Measurements from ENCODE around the gene SPG21.
"Not testable (repeated sequence)": the region's sequence is repeated elsewhere in the genome, so short reads cannot be mapped to it uniquely, and the experiment has no call there.

The SPG21 gene, protein sequence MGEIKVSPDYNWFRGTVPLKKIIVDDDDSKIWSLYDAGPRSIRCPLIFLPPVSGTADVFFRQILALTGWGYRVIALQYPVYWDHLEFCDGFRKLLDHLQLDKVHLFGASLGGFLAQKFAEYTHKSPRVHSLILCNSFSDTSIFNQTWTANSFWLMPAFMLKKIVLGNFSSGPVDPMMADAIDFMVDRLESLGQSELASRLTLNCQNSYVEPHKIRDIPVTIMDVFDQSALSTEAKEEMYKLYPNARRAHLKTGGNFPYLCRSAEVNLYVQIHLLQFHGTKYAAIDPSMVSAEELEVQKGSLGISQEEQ

DNA sequence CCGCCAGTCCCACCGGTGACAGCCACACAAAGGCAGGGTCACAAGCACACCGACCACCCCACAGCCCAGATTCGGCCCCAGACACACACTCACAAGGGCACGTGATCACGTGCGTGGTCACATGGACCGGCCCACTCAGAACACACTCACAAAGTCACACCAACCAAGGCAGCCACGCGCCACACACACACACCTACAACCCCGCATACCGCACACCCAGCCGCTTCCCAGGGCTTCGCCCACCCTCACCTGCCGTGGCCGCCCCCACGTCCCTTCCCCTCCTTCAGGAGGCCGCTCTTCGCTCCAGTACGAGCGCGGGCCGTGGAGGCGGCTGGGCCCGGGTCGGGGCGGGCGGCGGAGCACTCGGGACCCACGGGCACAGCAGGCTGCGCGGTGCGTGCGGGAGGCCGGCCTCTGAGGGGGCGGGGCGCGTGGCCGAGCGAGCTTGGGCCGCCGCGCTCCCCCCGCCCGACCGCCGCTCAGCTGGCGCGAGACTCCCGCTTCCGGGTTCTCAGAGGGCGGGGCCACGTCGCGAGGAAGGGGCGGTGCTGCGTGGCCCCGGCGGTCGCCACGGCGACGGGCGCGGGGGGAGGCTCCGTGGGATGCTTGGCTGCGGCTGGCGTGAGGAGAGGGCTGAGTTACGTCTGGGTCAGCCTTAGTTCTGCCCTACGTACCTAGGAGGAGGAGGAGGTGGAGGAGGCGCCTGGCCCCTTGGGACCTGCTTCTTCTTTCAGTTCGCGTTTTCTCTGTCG, at the start of gene SPG21:
Gene SPG21 (minus strand): TSS at position 499 of the 752 bp plus-strand sequence. CDS start 6,345 bp downstream, outside the sequence.
- peak; percentile 48 for DNase-seq (ENCODE audit: low read depth, low spot score)

DNA sequence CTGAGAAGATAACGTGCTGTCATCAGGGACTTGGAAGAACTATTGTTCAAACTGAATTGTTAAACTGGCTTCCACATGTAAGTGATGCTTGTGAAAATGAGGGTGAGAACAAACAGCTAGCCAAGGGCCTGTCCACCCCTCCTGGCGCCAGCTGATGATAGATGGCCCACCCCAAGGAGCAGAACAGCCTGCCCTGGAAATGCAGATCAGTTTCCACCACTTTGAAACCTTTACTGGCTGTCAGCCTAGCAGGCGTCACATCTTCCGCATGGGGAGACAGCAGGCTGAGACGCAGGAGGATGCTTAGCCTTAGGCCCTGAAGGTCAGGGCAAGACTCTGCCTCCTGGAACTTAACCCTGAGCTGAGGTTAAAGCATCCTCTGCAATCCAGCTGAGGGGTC, 49.1 kb upstream of the SPG21 start:
- DNase-seq (ENCODE audit: low read depth, low spot score), result no peak

DNA sequence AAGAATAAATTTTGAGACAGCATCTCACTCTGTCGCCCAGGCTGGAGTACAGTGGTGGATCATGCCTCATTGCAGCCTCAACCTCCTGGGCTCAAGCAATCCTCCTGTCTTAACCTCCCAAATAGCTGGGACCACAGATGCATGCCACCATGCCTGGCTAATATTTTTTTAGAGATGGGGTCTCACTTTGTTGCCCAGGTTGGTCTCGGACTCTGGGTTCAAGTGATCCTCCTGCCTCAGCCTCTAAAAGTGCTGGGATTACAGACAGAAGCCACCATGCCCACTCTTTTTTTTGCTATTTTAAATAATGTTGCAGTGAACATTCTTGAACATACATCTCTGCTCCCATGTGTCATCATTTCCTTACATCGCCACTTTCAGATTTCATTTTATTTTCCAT, 48.7 kb upstream of the SPG21 start:
- no peak for DNase-seq (ENCODE audit: low read depth, low spot score)

DNA sequence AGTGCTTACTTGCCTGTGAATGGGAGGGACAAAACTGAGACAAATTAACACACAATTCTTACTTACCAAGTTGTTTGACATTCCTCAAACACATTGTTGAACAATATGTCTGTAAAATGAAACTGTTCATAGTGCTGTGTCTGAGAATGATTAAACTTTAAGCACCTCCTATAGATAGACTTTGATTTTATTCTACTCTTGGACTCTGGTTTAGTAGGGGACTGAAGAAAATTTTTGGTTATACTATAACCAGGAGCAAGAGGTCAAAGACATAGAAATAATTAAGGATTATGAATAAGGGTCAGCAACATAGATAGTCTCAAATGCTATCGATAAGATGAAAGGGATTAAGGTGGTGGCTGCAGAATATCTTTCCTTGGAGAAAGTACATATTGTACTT, 47.6 kb upstream of the SPG21 start:
- DNase-seq (ENCODE audit: low read depth, low spot score), result no peak

DNA sequence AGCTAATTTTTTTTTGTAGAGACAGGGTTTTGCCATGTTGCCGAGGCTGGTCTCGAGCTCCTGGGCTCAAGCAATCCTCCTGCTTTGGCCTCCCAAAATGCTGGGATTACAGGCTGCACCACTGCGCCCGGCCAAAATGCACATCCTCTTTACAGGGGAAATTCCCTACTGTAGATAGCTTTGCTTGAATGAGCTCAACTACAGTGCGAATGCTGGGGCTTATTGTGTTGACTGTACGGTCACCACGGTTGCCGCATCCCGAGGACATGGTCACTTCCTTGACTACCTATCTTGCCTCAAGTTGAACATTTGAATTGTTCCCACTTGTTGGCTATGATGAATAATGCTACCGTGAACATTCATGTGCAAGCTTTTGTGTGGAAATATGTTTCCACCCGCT, 45.0 kb upstream of the SPG21 start:
- DNase-seq (ENCODE audit: low read depth, low spot score), result no peak

DNA sequence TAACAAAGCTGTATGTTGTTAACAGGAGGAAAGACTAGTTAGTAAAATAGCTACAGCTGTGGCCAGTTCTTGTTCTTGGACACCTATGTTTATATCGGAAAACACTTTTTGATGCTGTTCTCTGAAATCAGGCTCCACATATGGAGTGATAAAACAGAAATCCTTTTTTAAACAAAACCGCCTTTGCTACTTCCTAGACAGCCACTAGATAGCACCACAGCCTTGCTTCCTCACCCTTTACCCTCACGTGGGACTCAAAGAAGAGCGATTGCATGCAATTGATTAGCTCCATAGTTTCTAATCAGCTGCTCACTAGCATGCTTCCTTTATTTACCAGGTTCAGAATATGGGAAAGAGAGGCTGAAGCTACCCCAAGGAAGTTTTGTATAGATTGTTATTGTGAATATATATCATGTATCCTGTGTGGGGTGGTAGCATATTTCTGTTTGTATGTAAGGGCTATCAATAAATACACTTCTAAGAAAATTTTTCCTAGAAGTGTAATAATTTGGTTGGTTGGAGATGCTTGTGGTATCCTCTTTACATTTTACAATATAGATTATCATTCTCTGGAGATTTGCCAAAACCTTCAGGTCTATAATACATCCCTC, 44.0 kb upstream of the SPG21 start:
- no peak for DNase-seq (ENCODE audit: low read depth, low spot score)

DNA sequence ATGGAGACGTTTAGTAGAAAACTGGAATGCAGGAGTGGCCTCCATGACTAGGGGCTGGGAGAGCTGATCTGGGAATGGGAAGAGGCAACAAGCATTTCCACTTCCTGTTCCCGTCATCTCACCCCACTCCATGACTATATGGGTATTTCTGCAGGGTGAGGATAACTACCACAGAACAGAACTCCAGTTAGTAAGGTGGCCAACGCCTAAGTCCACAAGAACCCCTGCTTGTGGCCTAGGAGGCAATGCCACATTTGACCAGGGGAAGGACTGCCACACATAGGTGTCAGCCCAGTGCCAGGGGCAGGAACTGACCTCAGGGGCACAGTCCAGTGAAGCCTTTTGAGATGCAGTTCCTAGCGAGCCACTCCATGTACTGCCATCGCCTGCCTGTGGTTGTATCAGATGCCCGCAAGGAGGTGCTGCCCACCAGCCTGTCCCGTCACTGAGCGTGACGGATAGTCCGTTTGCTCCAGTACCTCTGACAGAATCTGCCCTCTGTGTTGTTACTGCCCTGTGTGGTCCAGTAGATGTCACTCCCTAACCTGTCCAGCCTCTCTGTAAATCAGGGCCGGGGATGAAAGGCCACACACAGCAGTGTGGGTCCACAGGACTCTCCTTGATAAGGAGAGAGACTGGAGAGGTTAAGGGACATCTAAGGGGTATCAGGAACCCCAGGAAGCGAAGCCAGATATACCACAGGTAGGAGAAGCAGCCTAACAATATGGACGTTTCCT, 43.3 kb upstream of the SPG21 start:
- DNase-seq (ENCODE audit: low read depth, low spot score), result peak; percentile 86

DNA sequence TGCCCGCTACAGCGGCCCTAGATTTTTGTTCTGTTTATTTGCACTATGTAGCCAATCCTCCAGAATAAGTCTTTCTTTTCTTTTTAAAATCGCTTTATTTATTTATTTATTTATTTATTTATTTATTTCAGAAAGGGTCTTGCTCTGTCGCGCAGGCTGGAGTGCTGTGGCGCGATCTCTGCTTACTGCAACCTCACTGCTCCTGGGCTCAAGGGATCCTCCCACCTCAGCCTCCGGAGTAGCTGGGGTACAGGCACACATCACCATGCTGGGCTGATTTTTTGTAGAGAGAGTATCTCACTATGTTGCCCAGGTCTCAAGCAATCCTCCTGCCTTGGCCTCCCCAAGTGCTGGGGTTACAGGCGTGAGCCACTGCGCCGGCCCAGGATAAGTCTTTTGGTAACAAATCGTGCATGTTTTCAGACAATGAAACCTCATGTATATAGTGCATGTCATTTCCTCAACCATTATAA, 40.1 kb upstream of the SPG21 start:
- DNase-seq (ENCODE audit: low read depth, low spot score), result no peak

DNA sequence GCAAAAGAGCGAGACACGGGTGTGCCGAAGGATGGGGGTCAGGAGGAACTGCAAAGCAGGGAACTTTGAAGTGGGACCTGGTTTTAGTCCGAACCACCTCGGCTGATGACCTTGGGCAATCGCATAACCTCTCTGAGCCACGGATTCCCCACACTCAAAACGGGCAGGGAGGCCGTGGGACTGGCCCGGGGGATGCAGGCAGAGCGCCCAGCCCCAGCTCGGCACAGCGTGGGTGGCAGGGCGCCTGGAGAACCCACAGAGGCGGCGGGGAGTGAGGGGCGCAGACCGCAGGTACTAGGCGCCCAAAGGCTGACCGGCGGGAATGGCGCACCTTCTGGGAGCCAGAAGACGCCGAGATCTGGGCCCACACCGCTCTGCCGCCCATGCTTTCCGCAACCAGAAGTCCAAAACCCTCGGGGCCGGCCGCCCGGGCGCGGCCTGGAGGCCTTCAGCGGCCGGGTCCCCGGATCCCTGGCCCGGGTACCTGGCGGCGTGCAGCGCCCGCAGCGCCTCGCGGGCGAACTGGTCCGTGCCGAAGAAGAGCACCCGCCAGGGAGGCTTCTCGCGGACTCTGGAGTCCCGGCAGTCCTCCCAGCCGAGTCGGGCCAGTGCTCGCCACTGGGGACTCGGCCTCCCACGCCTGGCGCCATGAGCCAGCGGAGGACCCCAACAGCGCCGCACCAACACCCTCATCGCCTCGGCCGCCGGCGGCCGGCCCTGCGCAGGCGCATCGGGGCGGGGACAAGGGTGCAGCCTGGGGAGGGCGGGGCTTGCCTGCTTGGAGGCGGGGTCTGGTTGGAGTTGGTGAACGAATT, 39.4 kb upstream of the SPG21 start, which contains the start of gene MTFMT:
Gene MTFMT (minus strand): TSS at position 719 of the 815 bp plus-strand sequence. CDS start 26 bp downstream, at position 693.
- DNase-seq (ENCODE audit: low read depth, low spot score), result no peak

DNA sequence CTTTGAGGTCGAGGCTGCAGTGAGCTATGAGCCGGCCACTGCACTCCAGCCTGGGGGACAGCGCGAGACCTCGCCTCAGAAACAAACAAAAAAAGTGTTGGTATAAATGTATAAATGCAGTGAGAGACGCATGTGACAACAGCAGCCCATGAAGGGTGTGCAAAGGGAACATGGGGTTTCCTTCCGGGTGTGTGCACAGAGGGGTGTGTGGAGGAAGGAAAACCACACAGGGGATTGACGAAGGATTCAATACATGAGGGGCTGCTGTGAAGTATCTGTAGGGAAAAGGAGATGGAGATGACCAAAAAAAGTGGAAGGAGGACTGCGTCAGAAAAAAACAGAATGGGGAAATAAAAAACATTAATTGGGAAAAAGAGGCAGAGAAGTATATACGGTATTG, 38.6 kb upstream of the SPG21 start:
- DNase-seq (ENCODE audit: low read depth, low spot score), result no peak

DNA sequence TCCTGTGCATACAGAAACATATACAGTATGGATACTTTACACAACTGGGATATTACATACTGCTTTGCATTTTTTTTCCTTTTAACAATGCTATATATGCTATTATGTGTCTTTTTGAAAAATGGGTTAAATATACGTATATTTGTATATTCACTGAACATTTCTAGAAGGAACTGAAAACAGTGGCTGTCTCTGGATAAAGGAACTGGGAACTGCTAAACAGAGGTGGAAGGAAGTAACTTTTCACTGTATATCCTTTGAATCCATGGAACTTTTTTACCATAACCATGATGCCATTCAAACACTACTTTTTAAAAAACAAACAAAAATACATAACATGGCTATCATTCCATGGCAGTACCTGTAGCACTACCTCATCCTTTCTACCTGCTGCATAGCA, 37.9 kb upstream of the SPG21 start:
- DNase-seq (ENCODE audit: low read depth, low spot score), result no peak

DNA sequence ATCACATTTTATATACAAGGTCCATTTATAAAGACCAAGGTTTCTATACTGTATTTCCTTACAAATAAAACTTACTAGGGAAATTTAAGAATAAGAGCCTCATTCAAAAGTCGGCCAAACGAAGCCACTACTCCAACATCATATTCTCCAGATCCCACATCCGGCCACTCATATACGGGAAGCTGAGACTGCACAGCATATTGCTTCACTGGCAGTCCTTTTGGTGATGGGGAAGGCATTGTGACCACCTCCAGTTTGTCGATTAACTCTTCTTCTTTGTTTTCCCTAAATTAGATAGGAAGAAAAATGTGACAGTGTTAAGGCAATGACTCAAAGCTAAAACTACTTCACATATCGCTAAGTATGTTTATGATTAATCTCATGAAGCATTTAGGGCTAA, 37.0 kb upstream of the SPG21 start:
- no peak for DNase-seq (ENCODE audit: low read depth, low spot score)

DNA sequence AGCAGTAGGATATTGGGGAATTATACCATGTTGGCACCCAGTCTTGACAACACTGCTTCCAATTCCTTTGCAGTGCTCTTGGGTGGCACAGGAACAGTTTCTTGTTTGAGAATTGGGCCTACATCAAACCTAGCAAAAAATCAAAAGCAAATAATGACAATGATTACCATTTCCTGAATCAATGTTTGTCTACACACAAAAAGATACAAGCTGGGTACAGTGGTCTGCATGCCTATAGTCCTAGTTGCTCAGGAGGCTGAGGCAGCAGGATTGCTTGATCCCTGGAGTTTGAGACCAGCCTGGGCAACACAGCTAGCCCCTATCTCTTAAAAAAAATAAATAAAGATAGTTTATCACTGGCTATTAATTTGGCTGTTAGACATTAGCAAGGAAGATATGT, 31.8 kb upstream of the SPG21 start:
- no peak for DNase-seq (ENCODE audit: low read depth, low spot score)

DNA sequence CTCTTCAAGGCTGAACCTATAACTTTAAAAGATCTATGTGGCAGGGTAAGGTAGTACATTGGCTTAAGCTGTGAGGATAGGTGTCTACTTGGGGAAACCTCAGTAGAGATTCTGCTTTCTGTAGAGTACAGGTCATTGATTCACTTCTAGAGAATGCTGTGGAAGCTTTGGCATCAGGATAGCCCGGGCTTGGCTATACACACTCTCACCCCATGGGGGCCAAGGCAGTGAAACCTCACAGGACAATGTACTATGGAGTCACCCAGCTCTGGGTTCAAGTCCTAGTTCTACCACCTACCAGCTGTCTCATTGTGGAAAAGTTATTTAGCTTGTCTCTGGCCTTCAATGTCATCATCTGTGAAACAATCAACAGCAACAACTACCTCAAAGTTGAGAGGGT, 30.7 kb upstream of the SPG21 start:
- no peak for DNase-seq (ENCODE audit: low read depth, low spot score)

DNA sequence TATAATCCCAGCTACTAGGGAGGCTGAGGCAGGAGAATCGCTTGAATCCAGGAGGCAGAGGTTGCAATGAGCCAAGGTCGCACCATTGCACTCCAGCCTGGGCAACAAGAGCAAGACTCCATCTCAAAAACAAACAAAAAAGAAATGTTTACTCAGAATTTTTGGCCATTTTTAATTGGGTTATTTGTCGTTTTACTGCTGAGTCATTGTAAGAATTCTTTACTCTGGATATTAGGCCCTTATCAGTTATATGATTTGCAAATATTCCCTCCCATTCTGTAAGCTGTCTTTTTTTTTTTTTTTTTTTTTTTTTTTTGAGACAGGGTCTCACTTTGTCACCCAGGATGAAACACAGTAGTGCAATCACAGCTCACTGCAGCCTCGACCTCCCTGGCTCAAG, 21.5 kb upstream of the SPG21 start:
- DNase-seq (ENCODE audit: low read depth, low spot score), result not testable (repeated sequence)

DNA sequence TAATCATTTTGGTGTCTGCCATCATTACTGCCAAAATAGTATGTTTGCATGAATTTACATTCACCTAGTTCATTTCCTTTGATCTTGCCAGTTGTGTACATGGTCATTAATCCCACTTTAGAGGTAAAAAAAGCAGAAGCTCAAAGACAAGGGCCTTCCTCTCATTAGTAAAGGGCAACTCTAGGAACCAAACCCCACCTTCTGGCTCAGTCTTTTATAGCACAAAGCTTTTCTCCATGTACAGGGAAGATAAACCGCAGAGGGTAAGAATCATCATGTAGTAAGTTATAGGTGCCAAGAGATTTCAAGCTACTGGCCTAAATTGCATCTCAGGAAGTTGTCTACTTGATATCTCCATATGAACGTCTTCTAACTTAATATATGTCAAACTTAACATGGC, 19.3 kb upstream of the SPG21 start:
- DNase-seq (ENCODE audit: low read depth, low spot score), result no peak

DNA sequence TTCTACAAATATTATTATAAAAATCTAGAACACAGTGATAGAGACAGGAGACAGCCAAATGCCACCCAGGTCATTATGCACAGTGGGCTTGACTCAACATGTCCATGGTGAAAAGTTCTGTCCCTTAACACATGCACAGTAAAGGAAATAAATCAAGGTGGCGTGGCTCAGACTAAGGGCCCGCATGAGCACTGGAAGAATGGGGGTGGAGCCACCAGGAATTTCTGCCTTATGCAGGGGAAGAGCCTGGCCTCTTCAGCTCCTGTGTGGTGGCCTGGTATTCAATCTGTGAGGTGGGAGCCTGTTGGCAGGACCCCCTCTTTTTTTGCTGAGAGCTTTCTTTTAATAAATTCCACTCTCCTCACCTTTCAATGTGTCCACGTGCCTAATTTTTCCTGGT, 17.2 kb upstream of the SPG21 start:
- no peak for DNase-seq (ENCODE audit: low read depth, low spot score)

DNA sequence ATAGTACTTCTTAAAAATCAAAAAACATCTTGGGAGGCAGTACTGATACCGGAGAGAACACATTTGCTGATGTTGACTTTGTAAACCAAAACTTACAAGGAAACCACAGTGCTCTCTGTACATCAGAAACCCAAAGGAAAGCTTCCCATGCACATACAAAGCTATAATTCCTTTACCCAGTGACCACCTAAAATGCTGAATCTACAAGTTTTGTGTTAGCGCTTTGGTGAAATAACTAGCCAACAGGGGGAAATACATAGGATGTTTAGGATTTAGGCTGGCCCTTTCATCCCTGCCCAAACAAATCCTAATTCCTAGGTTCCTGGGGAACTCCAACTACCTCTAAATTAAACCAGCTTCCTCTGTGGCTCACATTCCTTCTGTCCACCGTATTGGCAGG, 15.3 kb upstream of the SPG21 start:
- no peak for DNase-seq (ENCODE audit: low read depth, low spot score)

DNA sequence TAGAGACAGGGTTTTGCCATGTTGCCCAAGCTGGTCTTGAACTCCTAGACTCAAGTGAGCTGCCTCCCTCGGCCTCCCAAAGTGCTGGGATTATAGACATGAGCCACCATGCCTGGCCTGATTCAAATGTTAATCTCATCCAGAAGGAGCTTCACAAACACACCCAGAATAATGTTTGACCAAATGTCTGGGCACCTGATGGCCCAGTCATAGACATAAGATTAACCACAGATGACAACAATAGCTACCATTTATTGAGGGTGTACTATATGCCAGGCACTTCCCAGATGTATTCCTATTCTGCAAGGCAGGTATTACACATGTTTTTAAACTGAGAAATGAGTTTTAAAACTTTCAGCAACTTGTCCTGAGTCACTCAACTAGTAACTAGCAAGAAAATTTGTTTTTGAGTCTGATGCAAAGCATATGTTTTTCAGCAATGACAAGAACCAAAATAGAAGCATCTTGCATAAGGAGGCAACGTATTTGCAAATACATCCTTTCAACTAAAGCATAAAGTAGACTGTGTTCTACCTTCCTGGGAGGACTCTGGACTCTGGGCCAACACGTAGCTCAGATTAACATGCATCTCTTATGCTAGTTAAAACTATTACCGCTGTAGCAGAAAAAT, 8.1 kb upstream of the SPG21 start:
- DNase-seq (ENCODE audit: low read depth, low spot score), result no peak

DNA sequence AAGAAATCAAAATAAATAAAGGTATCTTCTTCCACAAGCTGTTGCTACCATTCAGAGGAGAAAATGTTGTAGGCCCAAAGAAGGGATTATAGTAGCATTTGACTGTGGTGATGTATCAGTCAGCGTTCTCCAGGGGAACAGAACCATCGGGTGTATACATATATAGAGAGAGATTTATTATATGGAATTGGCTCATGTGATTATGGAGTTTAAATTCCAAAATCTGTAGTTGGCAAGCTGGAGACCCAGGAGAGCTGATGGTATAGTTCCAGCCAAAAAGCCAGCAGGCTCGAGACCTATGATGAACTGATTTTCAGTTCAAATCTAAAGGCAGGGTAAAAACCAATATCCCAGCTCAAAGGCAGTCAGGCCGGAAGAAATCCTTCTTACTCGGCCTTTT, 7.4 kb upstream of the SPG21 start:
- no peak for DNase-seq (ENCODE audit: low read depth, low spot score)

DNA sequence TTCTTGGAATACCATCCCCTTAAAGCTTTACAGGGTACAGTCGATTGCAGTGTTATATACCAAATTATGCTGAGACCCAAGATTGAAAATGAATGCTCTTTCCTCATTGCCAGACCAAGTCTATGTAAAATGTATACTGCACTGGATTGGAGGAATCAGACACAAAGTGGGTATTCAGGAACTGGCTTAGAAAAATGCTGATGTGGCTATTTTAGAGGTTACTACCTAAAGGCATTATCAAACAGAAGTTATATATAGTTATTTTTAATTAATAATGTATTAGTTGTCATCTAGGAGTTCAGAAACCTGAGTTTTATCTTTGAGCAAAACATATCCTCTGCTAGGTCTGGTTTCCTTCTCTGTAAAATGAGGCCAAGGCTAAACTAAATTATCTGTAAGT, 3.6 kb upstream of the SPG21 start:
- no peak for DNase-seq (ENCODE audit: low read depth, low spot score)

Measured in iPS DF 19.7 (cell line).